OCI-LY1 (cell line): Measurements from ENCODE around the gene MAN1A2.

ENCODE experiments used
- EZH2 ChIP-seq: fragments of 200-600 bp; sonication (generic), shearing (Covaris generic); IDR thresholded peaks from 2 replicates; pipeline ENCODE4 v1.8.0; 2017; ENCODE audit warnings: borderline replicate concordance, mixed run types, mild to moderate bottlenecking, antibody characterized with exemption, low read length, moderate library complexity, mixed read lengths
- TF ChIP-seq, protein P1 (sequence below): fragments of 200-600 bp; sonication (generic), shearing (Covaris generic); IDR thresholded peaks from 2 replicates; pipeline ENCODE4 v1.5.1; 2017; ENCODE audit warnings: mild to moderate bottlenecking, antibody characterized with exemption, low read length, moderate library complexity, mixed read lengths

DNA sequence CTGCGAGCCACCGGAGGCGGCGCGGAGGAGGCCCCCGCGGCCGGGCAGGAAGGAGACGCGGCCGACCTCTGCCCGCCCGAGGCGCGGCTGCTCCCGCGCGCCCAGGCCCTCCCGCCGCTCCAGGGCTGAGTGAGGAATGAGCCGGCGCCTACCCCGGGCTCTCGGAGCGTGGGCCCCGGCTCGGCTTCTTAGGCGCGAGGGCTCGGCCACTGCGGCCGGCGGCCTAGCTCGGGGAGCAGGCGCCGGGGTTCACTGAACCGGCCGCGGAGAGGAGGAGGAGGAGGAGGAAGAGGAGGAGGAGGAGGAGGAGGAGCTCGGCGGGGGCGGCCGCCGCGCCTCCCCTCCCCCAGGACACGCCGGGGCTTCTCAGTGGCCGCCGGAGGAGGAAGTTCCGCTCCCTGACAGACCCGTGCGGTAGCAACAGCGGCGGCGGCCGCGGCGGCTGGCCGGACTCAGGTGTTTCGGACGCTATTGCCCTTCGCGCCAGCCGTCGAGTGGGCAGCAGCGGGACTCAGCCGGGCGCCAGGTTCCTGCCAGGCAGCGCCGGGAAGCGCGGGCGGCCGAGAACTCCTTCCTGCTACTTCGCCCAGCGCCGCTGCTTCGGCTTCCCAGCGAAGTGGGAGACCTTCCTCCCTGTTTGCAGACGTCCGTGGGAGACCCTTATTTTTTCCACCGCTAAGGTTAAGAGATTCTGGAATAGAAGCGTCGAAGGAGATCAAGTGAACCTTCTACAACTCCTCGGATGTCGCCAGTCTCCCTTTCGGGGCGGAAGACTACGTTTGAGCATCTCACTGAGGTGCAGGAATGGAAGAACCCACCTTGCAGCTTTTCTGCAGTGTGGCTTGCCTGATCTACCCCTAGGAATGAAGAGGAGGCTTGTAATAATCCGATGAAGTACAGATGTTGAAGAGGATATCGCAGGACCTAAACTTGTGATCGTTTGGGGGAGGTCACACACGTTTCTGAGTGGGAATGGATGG is at the start of gene MAN1A2:
- TF ChIP-seq, protein P1, sequence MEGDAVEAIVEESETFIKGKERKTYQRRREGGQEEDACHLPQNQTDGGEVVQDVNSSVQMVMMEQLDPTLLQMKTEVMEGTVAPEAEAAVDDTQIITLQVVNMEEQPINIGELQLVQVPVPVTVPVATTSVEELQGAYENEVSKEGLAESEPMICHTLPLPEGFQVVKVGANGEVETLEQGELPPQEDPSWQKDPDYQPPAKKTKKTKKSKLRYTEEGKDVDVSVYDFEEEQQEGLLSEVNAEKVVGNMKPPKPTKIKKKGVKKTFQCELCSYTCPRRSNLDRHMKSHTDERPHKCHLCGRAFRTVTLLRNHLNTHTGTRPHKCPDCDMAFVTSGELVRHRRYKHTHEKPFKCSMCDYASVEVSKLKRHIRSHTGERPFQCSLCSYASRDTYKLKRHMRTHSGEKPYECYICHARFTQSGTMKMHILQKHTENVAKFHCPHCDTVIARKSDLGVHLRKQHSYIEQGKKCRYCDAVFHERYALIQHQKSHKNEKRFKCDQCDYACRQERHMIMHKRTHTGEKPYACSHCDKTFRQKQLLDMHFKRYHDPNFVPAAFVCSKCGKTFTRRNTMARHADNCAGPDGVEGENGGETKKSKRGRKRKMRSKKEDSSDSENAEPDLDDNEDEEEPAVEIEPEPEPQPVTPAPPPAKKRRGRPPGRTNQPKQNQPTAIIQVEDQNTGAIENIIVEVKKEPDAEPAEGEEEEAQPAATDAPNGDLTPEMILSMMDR, result no peak
- TF ChIP-seq EZH2, result no peak
